ENCODE data around the gene DHH. TPM values are rescaled to one million over a fixed set of nuclear protein-coding genes. Genes with fewer than 3 reads are reported as not detected.
"Not testable (repeated sequence)": the region's sequence is repeated elsewhere in the genome, so short reads cannot be mapped to it uniquely, and the experiment has no call there.

The DHH gene
- total RNA-seq, 2 donors from 2014 or later = 0.24 to 0.31 TPM

DNA sequence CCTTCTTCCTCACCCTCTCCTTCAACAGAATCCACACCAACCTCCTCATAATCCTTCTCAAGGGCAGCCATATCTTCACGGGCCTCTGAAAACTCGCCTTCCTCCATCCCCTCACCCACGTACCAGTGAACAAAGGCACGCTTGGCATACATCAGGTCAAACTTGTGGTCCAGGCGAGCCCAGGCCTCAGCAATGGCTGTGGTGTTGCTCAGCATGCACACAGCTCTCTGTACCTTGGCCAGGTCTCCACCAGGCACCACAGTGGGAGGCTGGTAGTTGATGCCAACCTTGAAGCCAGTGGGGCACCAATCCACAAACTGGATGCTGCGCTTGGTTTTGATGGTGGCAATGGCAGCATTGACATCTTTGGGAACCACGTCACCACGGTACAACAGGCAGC lies 33.4 kb upstream of the DHH start:
- H3K9me3 Mint-ChIP-seq; ATAC-seq; H3K27me3 Mint-ChIP-seq; DNase-seq (ENCODE audit: low spot score): not testable (repeated sequence)
- peak overlapping the region in 1 of 2 donors; percentile 100 for H3K27ac Mint-ChIP-seq
- peaks cover 22% of the 10 kb centered on the region for H3K36me3 Mint-ChIP-seq
- H3K4me1 Mint-ChIP-seq (ENCODE audit: low read depth in 2 of 2) = peaks cover 41 to 43% of the 10 kb centered on the region in 2 donors
- H3K4me3 Mint-ChIP-seq = peak overlapping the region; percentile 42

DNA sequence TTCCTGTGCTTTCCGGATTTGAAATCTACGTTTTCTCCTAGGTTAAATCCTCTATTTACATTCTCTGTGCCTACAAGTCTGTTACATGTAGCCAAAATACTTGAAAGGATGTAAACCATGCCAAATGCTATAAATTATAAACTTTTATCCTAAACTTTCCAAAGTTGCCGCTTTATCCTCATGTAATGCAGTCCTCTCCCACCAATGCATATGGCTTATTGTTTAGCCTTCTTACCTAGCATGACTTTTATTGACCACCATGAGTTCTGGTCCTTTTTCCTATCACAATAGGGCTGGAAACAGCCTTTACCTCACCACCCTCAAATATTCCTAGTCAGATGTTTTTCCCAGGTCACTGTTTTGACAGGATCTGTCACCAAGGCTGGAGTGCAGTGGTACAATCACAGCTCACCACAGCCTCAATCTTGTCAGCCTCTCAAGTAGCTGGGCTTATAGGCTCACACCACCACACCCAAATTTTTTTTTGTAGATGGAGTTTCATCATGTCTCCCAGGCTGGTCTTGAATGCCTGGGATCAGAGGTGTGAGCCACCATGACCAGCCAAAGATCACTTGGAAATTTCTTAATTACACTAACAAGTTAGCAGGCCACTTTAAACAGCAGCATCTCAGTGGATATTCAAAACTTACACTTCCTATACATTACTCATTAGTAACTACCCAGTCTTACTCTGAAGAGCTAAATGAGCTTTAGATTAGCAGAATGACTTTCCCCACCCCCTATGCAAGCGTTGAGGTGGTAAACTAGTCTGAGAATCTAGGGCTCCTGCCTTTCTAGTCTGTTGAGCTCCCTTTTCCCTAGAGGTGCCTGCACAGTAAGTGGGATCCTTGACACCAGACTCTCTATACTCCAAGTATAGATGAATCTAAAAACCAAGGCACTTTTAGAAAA lies 32.5 kb upstream of the DHH start:
- peak overlapping the region; percentile 52 to 100 for H3K27ac Mint-ChIP-seq
- peaks cover 39 to 40% of the 10 kb centered on the region in 2 donors for H3K4me1 Mint-ChIP-seq (ENCODE audit: low read depth in 2 of 2)
- ATAC-seq = no peak
- peaks cover 22% of the 10 kb centered on the region for H3K36me3 Mint-ChIP-seq
- DNase-seq (ENCODE audit: low spot score) = no peak
- H3K27me3 Mint-ChIP-seq = no peaks in the 10 kb centered on the region
- no peaks in the 10 kb centered on the region for H3K9me3 Mint-ChIP-seq
- H3K4me3 Mint-ChIP-seq = peak overlapping the region; percentile 42

DNA sequence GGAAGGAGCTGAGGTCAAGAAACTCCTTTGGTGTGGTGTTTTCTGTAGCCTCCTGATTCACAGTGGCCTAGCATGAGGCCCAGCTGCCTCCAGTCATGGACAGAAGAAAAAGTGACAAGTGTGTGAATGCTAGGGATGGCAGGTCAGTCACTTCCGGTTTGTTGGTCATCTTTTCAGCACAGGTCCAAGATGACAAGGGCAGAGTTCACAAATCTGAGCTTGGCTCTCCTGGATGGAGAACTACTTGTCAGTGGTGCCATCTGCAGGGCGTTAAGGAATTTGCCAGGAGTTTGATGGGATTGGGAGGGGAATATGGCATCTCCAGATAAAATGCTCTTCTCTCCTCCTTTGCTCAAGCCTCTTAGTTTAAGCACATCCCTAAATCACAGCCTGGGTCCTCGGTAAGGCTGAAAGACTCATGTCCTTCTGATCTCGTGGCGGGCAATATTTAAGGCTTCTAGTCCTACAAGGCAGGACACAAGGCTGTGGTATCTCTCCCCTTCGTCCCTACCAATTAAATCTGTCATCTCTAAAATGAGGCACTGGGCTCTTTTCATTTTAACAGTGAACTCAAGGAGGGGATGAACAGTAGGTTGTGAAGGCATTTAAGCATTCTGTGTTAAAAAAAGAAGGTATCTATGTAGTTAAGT lies 26.6 kb upstream of the DHH start:
- Mint-ChIP-seq H3K27ac (no peak overlapping the region), H3K4me3 (no peak overlapping the region), H3K36me3 (no peaks in the 10 kb centered on the region)

GRCh38 chr12:49111206-49111605 lies 16.6 kb upstream of the DHH start:
- Mint-ChIP-seq H3K4me1 (ENCODE audit: low read depth in 2 of 2) (peaks cover 31 to 32% of the 10 kb centered on the region in 2 donors), H3K4me3 (peak overlapping the region; percentile 99), H3K9me3 (no peaks in the 10 kb centered on the region), H3K27ac (peak overlapping the region; percentile 95 to 100), H3K27me3 (no peaks in the 10 kb centered on the region), H3K36me3 (no peaks in the 10 kb centered on the region)
- DNase-seq (ENCODE audit: low spot score) (no peak), ATAC-seq (no peak)

More for the DNA sequence above, 26.6 kb upstream of the DHH start:
- DNase-seq (ENCODE audit: low spot score) = no peak
- peak in 1 of 2 donors; percentile 3 for ATAC-seq
- Mint-ChIP-seq H3K4me1 (ENCODE audit: low read depth in 2 of 2) (no peaks in the 10 kb centered on the region), H3K27me3 (no peaks in the 10 kb centered on the region), H3K9me3 (no peaks in the 10 kb centered on the region)

- peak; percentile 95 for DNase-seq (ENCODE audit: low spot score)
- Mint-ChIP-seq H3K27ac (peak within 1 kb of the TSS; percentile 95 to 100), H3K9me3 (no peaks in the 10 kb centered on the region), H3K4me1 (ENCODE audit: low read depth in 2 of 2) (peaks cover 31 to 33% of the 10 kb centered on the region in 2 donors), H3K36me3 (no peaks in the 10 kb centered on the region), H3K27me3 (no peaks in the 10 kb centered on the region), H3K4me3 (peak within 1 kb of the TSS; percentile 99)
- ATAC-seq = peak; percentile 99
Measured at GRCh38 chr12:49110464-49111155, 16.0 kb upstream of the DHH start, which contains the start of gene LMBR1L. LMBR1L (minus strand) TSS chr12:49110847; CDS start chr12:49110555, 292 bp downstream.

DNA sequence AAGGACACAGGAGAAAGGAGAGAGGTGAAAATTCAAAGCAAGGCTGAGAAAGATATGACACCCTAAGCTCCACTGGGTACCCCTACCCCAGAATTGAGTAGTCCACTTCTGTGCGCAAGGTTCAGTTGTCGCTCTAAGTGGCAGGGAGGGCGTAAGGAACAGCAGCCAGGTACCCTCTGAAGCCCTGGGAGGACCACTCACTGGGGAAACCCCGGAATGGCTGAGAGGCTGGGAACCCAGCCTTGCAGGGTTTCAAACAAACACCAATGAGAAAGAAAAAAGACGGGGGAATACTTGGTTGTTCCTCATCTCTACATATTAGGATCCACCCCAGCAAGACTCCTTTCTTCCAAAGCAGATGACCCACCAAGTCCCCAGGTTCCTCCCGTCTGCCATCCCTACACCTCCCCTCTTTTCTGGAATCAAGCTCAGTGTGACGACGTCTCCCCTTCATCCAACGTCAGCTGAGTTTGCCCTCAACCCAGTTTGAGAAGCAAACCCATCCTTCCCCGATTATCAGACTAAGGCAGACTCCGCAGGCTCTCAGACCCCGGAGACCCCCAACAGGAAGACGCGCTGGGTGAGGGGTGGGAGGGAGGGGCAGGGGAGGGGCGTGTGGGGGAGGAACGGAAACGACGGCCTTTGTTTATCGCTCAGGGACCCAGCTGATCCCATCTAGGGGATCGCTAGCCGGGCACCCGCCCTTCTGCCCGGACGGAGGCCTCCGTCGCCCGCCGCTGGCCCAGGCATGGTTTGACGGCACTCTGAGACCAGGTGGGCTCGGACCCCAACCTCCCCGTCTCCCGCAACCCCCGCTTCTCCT lies 15.3 kb upstream of the DHH start:
- DNase-seq (ENCODE audit: low spot score) (no peak), ATAC-seq (no peak)
- peak overlapping the region; percentile 95 to 100 for H3K27ac Mint-ChIP-seq
- peaks cover 31 to 33% of the 10 kb centered on the region in 2 donors for H3K4me1 Mint-ChIP-seq (ENCODE audit: low read depth in 2 of 2)
- peak overlapping the region; percentile 99 for H3K4me3 Mint-ChIP-seq
- H3K27me3 Mint-ChIP-seq = no peaks in the 10 kb centered on the region
- no peaks in the 10 kb centered on the region for H3K36me3 Mint-ChIP-seq
- no peaks in the 10 kb centered on the region for H3K9me3 Mint-ChIP-seq

- DNase-seq (ENCODE audit: low spot score) (no peak), ATAC-seq (no peak)
- peak overlapping the region; percentile 95 to 100 for H3K27ac Mint-ChIP-seq
- peaks cover 37 to 41% of the 10 kb centered on the region in 2 donors for H3K4me1 Mint-ChIP-seq (ENCODE audit: low read depth in 2 of 2)
- no peaks in the 10 kb centered on the region for H3K9me3 Mint-ChIP-seq
- H3K4me3 Mint-ChIP-seq = peak overlapping the region; percentile 99
- no peaks in the 10 kb centered on the region for H3K27me3 Mint-ChIP-seq
- H3K36me3 Mint-ChIP-seq = no peaks in the 10 kb centered on the region
Measured at GRCh38 chr12:49108958-49109404, 14.4 kb upstream of the DHH start.

GRCh38 chr12:49105504-49106084 lies 11.0 kb upstream of the DHH start:
- no peak for DNase-seq (ENCODE audit: low spot score)
- Mint-ChIP-seq H3K4me3 (no peak overlapping the region), H3K27me3 (no peaks in the 10 kb centered on the region), H3K36me3 (no peaks in the 10 kb centered on the region), H3K4me1 (ENCODE audit: low read depth in 2 of 2) (peaks cover 31 to 39% of the 10 kb centered on the region in 2 donors), H3K27ac (no peak overlapping the region), H3K9me3 (no peaks in the 10 kb centered on the region)
- no peak for ATAC-seq

DNA sequence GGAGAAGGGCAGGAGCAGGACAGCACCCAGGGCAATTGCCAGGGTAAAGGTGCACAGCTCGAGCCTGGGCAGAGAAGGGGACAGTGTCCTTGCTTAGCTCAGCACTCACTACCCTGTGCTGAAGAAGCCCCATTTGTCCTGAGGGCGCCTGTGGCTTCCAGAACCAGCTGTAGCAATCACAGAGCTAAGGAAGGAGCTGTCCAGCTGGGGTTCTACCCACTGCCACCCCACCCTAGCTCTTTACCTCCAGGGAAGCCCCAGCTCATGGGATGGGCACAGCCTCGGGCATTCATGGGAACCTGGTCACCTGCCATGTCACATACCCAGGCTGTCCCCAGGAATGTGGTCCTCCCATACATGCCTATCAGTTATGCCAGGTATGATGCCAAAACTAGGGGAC lies 10.2 kb upstream of the DHH start:
- Mint-ChIP-seq H3K36me3 (no peaks in the 10 kb centered on the region), H3K27ac (peak overlapping the region in 1 of 2 donors; percentile 68)
- DNase-seq (ENCODE audit: low spot score) = no peak

GRCh38 chr12:49100380-49100779 lies 5.8 kb upstream of the DHH start:
- DNase-seq (ENCODE audit: low spot score) (no peak), ATAC-seq (no peak)
- no peak overlapping the region for H3K27ac Mint-ChIP-seq
- peaks cover 9 to 16% of the 10 kb centered on the region in 2 donors for H3K4me1 Mint-ChIP-seq (ENCODE audit: low read depth in 2 of 2)
- no peak overlapping the region for H3K4me3 Mint-ChIP-seq
- peaks cover 4% of the 10 kb centered on the region for H3K36me3 Mint-ChIP-seq
- no peaks in the 10 kb centered on the region for H3K9me3 Mint-ChIP-seq
- H3K27me3 Mint-ChIP-seq = peaks cover 2% of the 10 kb centered on the region in 2 donors

More for the DNA sequence above, 10.2 kb upstream of the DHH start:
- H3K27me3 Mint-ChIP-seq = no peaks in the 10 kb centered on the region
- ATAC-seq = no peak
- H3K9me3 Mint-ChIP-seq = no peaks in the 10 kb centered on the region
- H3K4me1 Mint-ChIP-seq (ENCODE audit: low read depth in 2 of 2) = peaks cover 24 to 34% of the 10 kb centered on the region in 2 donors
- no peak overlapping the region for H3K4me3 Mint-ChIP-seq

DNA sequence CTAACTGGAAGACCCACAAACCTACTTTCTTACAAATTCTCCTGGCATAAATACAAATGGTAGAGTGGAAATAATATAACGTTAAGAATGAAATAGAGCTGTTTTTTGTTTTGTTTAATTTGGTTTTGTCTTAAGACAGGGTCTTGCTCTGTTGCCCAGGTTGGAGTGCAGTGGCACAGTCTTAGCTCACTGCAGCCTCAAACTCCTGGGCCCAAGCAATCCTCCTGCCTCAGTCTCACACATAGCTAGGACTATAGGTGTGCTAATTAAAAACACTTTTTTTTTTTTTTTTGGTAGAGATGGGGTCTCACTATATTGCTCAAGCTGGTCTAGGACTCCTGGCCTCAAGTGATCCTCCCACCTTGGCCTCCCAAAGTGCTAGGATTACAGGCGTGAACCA lies 4.1 kb upstream of the DHH start:
- Mint-ChIP-seq H3K27ac (no peak overlapping the region), H3K9me3 (no peaks in the 10 kb centered on the region), H3K4me1 (ENCODE audit: low read depth in 2 of 2) (peaks cover 6 to 13% of the 10 kb centered on the region in 2 donors), H3K4me3 (no peak overlapping the region), H3K36me3 (peaks cover 7% of the 10 kb centered on the region), H3K27me3 (peaks cover 11 to 14% of the 10 kb centered on the region in 2 donors)
- no peak for ATAC-seq
- no peak for DNase-seq (ENCODE audit: low spot score)

- ATAC-seq (peak; percentile 39 to 75), DNase-seq (ENCODE audit: low spot score) (no peak)
- H3K4me1 Mint-ChIP-seq (ENCODE audit: low read depth in 2 of 2) = peaks cover 6 to 14% of the 10 kb centered on the region in 2 donors
- peaks cover 14 to 19% of the 10 kb centered on the region in 2 donors for H3K27me3 Mint-ChIP-seq
- peaks cover 7% of the 10 kb centered on the region for H3K36me3 Mint-ChIP-seq
- H3K4me3 Mint-ChIP-seq = no peak overlapping the region
- no peaks in the 10 kb centered on the region for H3K9me3 Mint-ChIP-seq
- H3K27ac Mint-ChIP-seq = no peak overlapping the region
Measured at GRCh38 chr12:49098035-49098451, 3.4 kb upstream of the DHH start.
